Mucosa of stomach (tissue), 1 donor: ENCODE measurements around the gene SIK2.
A peak's percentile ranks its signal among the peaks of the same experiment; 100 is the strongest.

Experiments used
- H3K27me3 ChIP-seq: one replicate; pipeline ENCODE4 v1.7.0; 2013; ENCODE audit warnings: mild to moderate bottlenecking, low read length; ENCODE audit not compliant: control insufficient read depth, insufficient read depth
- H3K36me3 ChIP-seq: one replicate; pipeline ENCODE4 v1.7.0; 2013; ENCODE audit warnings: low read length; ENCODE audit not compliant: control insufficient read depth, insufficient read depth
- H3K4me1 ChIP-seq: one replicate; pipeline ENCODE4 v1.7.0; 2013; ENCODE audit warnings: mild to moderate bottlenecking, low read length; ENCODE audit not compliant: control insufficient read depth, insufficient read depth
- H3K4me3 ChIP-seq: one replicate; pipeline ENCODE4 v1.7.0; 2013; ENCODE audit warnings: low read length
- H3K9ac ChIP-seq: one replicate; pipeline ENCODE4 v1.7.0; 2013; ENCODE audit warnings: mild to moderate bottlenecking, low read length, moderate library complexity
- H3K9me3 ChIP-seq: one replicate; pipeline ENCODE4 v1.7.0; 2013; ENCODE audit warnings: mild to moderate bottlenecking, low read length, moderate library complexity; ENCODE audit not compliant: control insufficient read depth
- donor health status: Pancreatic carcinoma.

The SIK2 gene

DNA sequence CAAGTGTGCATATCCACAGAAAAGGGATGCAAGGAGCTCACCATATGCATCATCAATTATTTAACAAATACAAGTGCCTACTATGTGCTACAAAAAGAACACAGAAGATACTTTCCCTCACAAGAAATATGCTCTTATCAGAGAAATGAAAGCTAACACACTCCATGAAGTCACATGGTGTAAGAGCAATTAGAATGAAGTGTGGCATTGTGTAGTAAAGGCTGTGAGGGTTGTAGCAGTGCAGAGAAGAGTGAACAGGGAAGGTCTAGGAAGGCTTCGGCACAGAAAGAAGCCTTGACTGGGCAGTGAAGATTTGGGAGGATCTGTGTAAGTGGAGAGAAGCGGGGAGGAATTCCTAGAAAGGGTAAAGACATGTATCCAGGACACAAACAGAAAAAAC, 141.5 kb downstream of the SIK2 start:
- Histone ChIP-seq H3K36me3 (peaks cover 7% of the 10 kb centered on the region), H3K9me3 (no peaks in the 10 kb centered on the region), H3K4me1 (no peaks in the 10 kb centered on the region), H3K9ac (no peak overlapping the region), H3K27me3 (no peaks in the 10 kb centered on the region), H3K4me3 (no peak overlapping the region)

DNA sequence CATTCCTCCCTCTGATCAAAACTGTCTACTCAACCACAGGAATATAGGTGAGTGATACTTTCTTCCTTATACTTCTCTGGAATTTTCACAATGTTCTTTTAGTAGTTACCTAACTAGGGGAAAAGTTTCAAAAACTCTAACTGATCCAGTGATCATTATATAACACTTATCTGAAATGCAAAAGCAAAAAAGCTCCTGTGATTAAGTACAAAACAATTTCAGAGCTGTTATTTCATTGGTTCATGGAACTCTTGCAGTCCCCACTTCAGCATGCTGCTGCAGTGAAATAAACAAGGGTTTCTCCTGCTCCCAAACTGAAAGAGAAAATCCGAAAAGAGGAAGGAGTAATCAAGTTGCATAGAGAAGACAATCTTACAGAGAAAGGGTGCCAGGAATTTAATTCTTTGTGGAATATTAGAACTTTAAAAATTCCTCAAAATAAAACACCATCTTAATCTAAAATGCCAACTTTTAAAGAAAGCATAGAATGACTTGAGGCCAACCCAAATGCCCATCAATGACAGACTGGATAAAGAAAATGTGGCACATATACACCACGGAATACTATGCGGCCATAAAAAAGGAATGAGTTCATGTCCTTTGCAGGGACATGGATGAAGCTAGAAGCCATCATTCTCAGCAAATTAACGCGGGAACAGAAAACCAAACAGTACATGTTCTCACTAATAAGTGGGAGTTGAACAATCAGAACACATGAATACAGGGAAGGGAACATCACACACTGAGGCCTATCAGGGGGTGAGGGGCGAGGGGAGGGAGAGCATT, 143.7 kb downstream of the SIK2 start:
- no peaks in the 10 kb centered on the region for H3K27me3 ChIP-seq
- H3K4me3 ChIP-seq, result no peak overlapping the region
- H3K9me3 ChIP-seq, result no peaks in the 10 kb centered on the region
- no peak overlapping the region for H3K9ac ChIP-seq
- no peaks in the 10 kb centered on the region for H3K4me1 ChIP-seq
- peaks cover 13% of the 10 kb centered on the region for H3K36me3 ChIP-seq

DNA sequence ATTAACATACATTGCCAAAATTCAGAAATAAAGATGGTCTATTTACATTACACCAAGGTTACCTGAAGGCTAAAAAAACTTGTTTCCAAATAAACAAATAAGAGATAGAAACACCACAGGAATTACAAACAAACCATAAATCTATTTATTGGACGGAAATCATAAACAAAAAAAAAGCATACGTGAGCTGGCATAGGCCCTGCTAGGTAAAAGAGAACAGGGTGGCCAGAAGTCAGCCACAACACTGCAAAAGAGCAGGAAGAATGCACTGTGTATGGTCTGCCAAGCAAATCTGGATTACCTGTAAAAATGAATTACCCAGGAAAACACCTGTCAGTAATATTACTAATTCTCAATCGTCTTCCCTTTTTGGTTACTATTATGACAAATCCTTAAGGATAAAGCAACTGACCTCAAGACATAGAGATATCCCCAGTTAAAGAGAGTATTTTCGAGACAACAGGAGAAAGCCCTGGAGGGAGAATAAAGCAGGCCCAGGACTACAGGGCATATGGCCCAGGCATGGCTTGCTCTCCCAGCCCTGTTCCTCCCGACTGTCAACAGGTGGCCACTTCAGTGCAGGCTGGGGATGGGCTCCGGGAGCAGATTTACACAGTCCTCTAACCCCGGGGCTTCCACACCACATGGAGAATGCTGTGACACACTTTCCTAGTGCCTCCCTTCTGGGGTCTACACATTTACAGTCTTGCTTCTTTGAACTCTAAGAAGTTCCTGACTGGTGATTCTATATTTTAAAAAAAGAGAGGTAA, 146.0 kb downstream of the SIK2 start:
- no peaks in the 10 kb centered on the region for H3K27me3 ChIP-seq
- no peaks in the 10 kb centered on the region for H3K9me3 ChIP-seq
- peaks cover 13% of the 10 kb centered on the region for H3K36me3 ChIP-seq

DNA sequence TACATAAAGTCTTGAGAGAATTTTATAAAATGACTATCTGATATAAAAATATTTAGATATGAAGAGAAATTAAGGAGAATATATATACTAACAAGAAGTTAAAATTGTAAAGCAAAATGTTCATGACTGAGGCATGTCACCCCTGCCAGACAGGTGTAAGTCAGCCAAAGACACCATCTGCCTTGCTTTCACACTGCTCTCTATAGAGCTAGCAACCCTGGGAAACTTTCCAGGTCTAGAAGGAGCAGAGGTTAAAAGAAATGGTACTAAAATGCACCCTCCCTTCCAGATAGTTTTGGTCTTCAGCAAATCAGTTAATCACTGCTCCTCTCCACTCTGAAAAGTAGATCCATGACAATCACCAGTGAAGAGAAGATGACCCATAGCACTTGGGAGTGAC, 147.4 kb downstream of the SIK2 start:
- Histone ChIP-seq H3K4me1 (no peaks in the 10 kb centered on the region), H3K4me3 (no peak overlapping the region), H3K36me3 (peaks cover 7% of the 10 kb centered on the region), H3K9me3 (no peaks in the 10 kb centered on the region), H3K27me3 (no peaks in the 10 kb centered on the region), H3K9ac (no peak overlapping the region)

More for the DNA sequence above, 146.0 kb downstream of the SIK2 start:
- Histone ChIP-seq H3K9ac (no peak overlapping the region), H3K4me3 (no peak overlapping the region), H3K4me1 (no peaks in the 10 kb centered on the region)

DNA sequence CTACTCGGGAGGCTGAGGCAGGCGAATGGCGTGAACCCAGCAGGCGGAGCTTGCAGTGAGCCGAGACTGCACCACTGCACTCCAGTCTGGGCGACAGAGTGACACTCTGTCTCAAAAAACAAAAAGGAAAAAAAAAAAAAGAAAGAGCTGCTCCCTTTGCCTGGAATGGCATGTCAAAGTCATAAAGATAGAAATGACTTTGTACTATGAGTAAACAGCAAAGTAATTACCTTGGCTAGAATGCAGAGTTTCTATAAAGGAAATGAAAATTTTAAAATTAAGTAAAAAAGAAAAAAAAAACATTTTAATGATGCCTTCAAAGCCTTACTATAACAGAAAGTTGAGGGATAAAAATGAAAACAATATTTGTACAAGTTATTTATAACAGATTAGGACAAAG, 153.8 kb downstream of the SIK2 start:
- Histone ChIP-seq H3K9ac (no peak overlapping the region), H3K4me3 (no peak overlapping the region), H3K4me1 (peaks cover 9% of the 10 kb centered on the region), H3K36me3 (no peaks in the 10 kb centered on the region), H3K9me3 (no peaks in the 10 kb centered on the region), H3K27me3 (no peaks in the 10 kb centered on the region)

DNA sequence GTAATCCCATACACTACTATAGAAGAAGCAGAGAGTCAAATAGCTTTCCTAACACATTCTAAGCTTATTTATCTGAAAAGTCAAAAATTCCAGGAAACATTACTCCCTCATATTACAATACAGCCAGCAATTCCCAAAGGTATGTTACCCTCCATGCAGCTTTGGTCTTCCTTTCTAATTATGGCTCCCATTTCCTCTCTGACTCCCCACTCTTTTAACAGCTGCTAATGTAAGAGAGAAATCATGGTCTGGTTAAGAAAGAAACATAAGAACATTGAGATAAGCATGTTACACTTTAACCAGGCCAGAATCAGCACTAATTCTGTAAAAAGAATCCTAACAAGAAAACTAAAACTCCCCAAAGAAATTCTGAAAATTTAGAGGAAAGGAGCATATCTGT, 157.1 kb downstream of the SIK2 start:
- Histone ChIP-seq H3K36me3 (no peaks in the 10 kb centered on the region), H3K9ac (no peak overlapping the region), H3K27me3 (no peaks in the 10 kb centered on the region), H3K9me3 (no peaks in the 10 kb centered on the region), H3K4me1 (peaks cover 9% of the 10 kb centered on the region), H3K4me3 (no peak overlapping the region)

DNA sequence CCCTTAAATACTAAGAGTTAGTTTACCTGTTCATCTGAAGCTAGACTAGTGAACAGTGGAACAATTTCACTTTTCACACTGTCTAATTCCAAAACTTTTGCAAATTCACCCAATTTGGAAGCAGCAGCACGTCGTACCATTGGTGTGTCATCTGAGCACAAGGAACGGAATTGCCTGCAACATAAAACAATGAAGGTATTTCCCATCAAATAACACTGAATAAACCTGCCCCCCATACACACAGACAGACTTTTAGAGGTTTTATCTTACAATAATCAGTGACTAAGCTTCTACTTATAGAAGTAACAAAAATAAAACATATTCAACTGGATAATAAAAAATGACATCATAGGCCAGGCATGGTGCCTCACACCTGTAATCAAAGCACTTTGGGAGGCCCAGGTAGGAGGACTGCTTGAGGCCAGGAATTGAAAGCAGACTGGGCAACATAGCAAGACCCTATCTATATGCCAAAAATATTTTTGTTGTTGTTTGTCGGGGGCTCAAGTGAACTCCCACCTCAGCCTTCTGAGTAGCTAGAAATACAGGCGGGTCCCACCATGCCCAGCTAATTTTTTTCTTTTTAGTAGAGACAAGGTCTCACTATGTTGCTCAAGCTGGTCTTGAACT, 157.6 kb downstream of the SIK2 start:
- H3K36me3 ChIP-seq, result no peaks in the 10 kb centered on the region

DNA sequence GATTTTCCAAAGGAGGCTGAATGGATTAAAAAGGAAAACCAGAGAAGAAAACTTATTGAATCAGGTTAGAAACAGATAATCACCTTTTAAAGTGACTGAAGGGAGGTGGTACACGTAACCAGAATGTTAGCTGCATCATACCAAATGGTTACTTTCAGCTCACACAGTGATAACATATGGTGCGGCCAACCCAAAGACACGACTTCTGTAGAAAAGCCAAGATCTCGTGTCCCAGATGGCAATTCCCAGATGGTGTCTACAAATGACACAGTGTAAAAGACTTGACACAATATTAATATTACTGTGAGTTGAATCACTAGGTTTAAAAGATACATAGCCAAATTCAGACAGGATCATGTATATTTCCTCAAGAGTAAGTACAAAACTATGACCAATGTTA, 158.8 kb downstream of the SIK2 start:
- Histone ChIP-seq H3K27me3 (no peaks in the 10 kb centered on the region), H3K36me3 (no peaks in the 10 kb centered on the region), H3K4me1 (peaks cover 17% of the 10 kb centered on the region), H3K9me3 (no peaks in the 10 kb centered on the region), H3K4me3 (no peak overlapping the region), H3K9ac (no peak overlapping the region)

More for the DNA sequence above, 157.6 kb downstream of the SIK2 start:
- H3K9me3 ChIP-seq, result no peaks in the 10 kb centered on the region
- peaks cover 14% of the 10 kb centered on the region for H3K4me1 ChIP-seq
- no peak overlapping the region for H3K9ac ChIP-seq
- no peaks in the 10 kb centered on the region for H3K27me3 ChIP-seq
- no peak overlapping the region for H3K4me3 ChIP-seq

DNA sequence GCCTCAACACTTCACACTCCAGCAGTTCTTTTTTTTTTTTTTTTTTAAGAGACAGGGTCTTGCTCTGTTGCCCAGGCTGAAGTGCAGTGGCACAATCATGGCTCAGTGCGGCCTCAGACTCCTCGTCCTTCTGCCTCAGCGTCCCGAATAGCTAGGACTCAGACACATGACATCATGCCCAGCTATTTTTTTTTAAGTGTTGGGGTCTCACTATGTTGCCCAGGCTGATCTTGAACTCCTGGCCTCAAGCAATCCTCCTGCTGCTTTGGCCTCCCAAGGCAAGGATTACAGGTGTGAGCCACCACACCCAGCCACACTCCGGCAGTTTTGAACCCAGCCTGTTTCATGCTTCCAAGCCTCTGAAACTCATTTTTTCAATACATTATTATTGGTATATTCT, 160.3 kb downstream of the SIK2 start:
- Histone ChIP-seq H3K36me3 (no peaks in the 10 kb centered on the region), H3K4me1 (peaks cover 23% of the 10 kb centered on the region), H3K9me3 (no peaks in the 10 kb centered on the region), H3K9ac (no peak overlapping the region), H3K4me3 (no peak overlapping the region), H3K27me3 (no peaks in the 10 kb centered on the region)

DNA sequence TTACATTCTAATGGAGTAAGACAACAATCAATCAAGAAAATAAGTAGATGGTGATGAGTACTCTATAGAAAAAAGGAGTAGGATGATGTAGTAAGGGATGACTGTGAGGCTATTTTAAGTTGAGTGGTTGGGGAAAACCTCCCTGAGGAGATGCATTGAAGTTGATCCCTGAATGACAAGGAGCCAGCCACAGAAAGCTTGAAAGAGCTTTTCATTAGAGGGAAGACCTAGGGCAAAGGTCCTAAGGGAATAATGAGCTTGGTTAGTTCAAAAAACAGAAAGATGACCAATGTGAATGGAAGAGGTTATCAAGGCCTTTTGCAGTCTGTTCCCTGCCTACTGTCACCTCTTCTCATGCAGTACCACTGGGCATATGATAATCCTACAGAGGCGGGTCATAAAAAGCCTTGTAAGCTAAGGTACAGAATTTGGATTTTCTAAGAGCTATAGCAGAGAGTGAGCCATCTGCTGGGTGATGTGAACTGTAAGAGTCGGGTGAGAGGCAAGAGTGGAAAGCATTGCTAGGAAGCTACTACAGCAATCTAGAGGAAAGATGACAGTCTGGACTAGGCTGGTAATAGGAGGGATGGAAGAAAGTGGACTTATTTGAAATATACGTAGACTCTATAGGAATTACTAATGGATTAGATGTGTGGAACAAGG, 160.9 kb downstream of the SIK2 start:
- Histone ChIP-seq H3K27me3 (no peaks in the 10 kb centered on the region), H3K4me1 (peaks cover 23% of the 10 kb centered on the region), H3K9ac (no peak overlapping the region), H3K36me3 (no peaks in the 10 kb centered on the region), H3K4me3 (no peak overlapping the region), H3K9me3 (no peaks in the 10 kb centered on the region)

DNA sequence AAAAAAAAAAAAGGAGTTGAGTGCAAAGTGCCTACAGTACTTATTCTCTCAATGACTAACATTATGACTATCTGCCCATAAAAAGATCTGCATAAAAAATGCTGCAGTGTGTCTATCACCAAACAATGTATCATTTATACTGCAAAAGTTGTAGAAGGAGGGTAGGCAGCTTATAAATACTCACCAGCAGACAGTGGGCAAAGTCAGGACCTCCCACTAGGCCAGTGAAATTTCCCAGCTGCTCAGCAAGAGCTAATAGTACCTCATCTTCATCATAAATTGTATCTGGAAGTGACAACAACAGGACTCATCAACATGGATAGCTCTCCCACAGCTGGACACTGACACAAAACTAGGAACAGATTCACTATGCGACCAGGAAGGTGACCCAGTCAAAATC, 162.4 kb downstream of the SIK2 start:
- peak overlapping the region; percentile 86 for H3K9ac ChIP-seq
- H3K9me3 ChIP-seq, result no peaks in the 10 kb centered on the region
- peaks cover 19% of the 10 kb centered on the region for H3K4me1 ChIP-seq
- H3K36me3 ChIP-seq, result no peaks in the 10 kb centered on the region
- H3K4me3 ChIP-seq, result no peak overlapping the region
- no peaks in the 10 kb centered on the region for H3K27me3 ChIP-seq
